ENCODE measurements around the gene CNOT6L. TPM values are rescaled to one million over a fixed set of nuclear protein-coding genes. Genes with fewer than 3 reads are reported as not detected.

CNOT6L gene
- total and polyA plus RNA-seq, 2 of the 13 experiments (the other 11 are each of a cell fraction or from before 2014, with no cell fraction given), result 7.9 to 13.5 TPM

DNA sequence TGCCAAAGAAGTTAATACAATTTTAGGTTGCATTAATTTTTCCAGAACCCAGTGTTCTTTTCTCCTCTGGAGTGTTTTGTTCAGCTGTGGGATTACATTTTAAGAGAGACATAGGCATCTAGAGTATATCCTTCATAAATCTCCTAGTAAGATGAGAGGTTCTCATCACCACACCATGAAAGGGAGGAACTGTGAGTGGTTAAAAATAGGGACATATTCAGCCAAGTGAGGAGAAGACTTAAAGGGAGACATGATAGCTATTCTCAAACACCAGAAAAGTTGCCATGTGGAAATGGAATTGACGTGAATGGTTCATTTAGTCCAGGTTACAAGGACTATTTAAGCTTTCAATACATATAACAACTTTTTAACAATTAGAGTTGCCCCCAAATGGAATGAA lies 37.0 kb upstream of the CNOT6L start:
- 10% methylated on average over 1 of the region's 1 CpG for WGBS (ENCODE audit: low lambda C conversion rate)
- H3K4me3 ChIP-seq (replicated peaks in 1 of 3; ENCODE audit: insufficient read depth in 1 of 3, low read depth in 2 of 3, low read length in 3 of 3), result no peak overlapping the region
- no peaks in the 10 kb centered on the region for H3K27me3 ChIP-seq (ENCODE audit: control insufficient read depth in 1 of 2, insufficient read depth in 2 of 2, low read length in 2 of 2)
- in situ Hi-C loops (cut with HindIII; ENCODE audit: extremely low pct_ligation_motif_present, low pct_unique_long_range_greater_than_20kb) (no loop called here), intact Hi-C loops (cut with micrococcal nuclease; ENCODE audit: unreplicated experiment) (no loop called here)
- H3K27ac ChIP-seq (ENCODE audit: extremely low read length, insufficient read depth, low read length), result no peak overlapping the region
- no TSS peak for BruUV-seq (replicated peaks)
- ChIA-PET CTCF (ENCODE audit: low intra/inter-chr PET ratio, low total read pairs) (no interaction called here), POLR2A (no interaction called here)
- H3K4me2 ChIP-seq (ENCODE audit: low read depth, low read length), result no peak overlapping the region
- no peaks in the 10 kb centered on the region for H3K79me2 ChIP-seq (ENCODE audit: insufficient read depth, low read length)
- H4K20me1 ChIP-seq (ENCODE audit: insufficient read depth, low read length), result no peaks in the 10 kb centered on the region
- H2AFZ ChIP-seq (ENCODE audit: low read length), result no peak overlapping the region
- no peak for DNase-seq (ENCODE audit: low spot score)
- no peak for ATAC-seq
- H3K9ac ChIP-seq (ENCODE audit: insufficient read depth, low read depth, low read length), result no peak overlapping the region
- no peak for TF ChIP-seq NFE2L1 (CRISPR knock-in tag; IDR thresholded peaks at IDR 0.05; ENCODE audit: borderline replicate concordance)
- TF ChIP-seq, protein P1, sequence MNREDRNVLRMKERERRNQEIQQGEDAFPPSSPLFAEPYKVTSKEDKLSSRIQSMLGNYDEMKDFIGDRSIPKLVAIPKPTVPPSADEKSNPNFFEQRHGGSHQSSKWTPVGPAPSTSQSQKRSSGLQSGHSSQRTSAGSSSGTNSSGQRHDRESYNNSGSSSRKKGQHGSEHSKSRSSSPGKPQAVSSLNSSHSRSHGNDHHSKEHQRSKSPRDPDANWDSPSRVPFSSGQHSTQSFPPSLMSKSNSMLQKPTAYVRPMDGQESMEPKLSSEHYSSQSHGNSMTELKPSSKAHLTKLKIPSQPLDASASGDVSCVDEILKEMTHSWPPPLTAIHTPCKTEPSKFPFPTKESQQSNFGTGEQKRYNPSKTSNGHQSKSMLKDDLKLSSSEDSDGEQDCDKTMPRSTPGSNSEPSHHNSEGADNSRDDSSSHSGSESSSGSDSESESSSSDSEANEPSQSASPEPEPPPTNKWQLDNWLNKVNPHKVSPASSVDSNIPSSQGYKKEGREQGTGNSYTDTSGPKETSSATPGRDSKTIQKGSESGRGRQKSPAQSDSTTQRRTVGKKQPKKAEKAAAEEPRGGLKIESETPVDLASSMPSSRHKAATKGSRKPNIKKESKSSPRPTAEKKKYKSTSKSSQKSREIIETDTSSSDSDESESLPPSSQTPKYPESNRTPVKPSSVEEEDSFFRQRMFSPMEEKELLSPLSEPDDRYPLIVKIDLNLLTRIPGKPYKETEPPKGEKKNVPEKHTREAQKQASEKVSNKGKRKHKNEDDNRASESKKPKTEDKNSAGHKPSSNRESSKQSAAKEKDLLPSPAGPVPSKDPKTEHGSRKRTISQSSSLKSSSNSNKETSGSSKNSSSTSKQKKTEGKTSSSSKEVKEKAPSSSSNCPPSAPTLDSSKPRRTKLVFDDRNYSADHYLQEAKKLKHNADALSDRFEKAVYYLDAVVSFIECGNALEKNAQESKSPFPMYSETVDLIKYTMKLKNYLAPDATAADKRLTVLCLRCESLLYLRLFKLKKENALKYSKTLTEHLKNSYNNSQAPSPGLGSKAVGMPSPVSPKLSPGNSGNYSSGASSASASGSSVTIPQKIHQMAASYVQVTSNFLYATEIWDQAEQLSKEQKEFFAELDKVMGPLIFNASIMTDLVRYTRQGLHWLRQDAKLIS (CRISPR knock-in tag; IDR thresholded peaks at IDR 0.05), result no peak
- TF ChIP-seq GPN1 (CRISPR knock-in tag; IDR thresholded peaks at IDR 0.05; ENCODE audit: borderline replicate concordance), result no peak
- TF ChIP-seq AGO2 (optimal IDR thresholded peaks at IDR 0.05; ENCODE audit: low read depth, low read length), result no peak
- no peak for TF ChIP-seq RAD51 (IDR thresholded peaks at IDR 0.05; ENCODE audit: borderline replicate concordance)
- TF ChIP-seq ZNF329 (CRISPR knock-in tag; IDR thresholded peaks at IDR 0.05; ENCODE audit: low read depth), result no peak
- TF ChIP-seq ZKSCAN1 (IDR thresholded peaks at IDR 0.05; ENCODE audit: low read length), result no peak
- H3K36me3 ChIP-seq (replicated peaks in 1 of 2; ENCODE audit: control insufficient read depth in 1 of 2, insufficient read depth in 2 of 2, low read length in 2 of 2), result no peaks in the 10 kb centered on the region
- peaks cover 5% of the 10 kb centered on the region for H3K4me1 ChIP-seq (ENCODE audit: insufficient read depth, low read length)
- H3K9me3 ChIP-seq (ENCODE audit: low read length), result no peaks in the 10 kb centered on the region
- no peak for FAIRE-seq
